NB4 (cell line): ENCODE data around the gene MDGA2.

Source experiments
- DNase-seq: peaks from one replicate; pipeline ENCODE4 v3.0.0; 2010; ENCODE audit warnings: low read depth
- H3K4me3 ChIP-seq: one replicate; pipeline ENCODE4 v1.5.1; 2011; ENCODE audit warnings: mild to moderate bottlenecking, low read depth, low read length, moderate library complexity
- MAX ChIP-seq: IDR thresholded peaks from 2 replicates; pipeline ENCODE4 v1.6.1; 2011; ENCODE audit warnings: low read depth, low read length
- MYC ChIP-seq: IDR thresholded peaks from 2 replicates; pipeline ENCODE4 v1.6.1; 2011; ENCODE audit warnings: low read depth, low read length
- POLR2A ChIP-seq: IDR thresholded peaks from 2 replicates; pipeline ENCODE4 v1.6.1; 2011; ENCODE audit warnings: mild to moderate bottlenecking; ENCODE audit not compliant: insufficient read length; ENCODE audit errors: extremely low read depth
- TF ChIP-seq, protein P1 (sequence below): IDR thresholded peaks from one replicate; pipeline ENCODE4 v1.5.1; 2012; ENCODE audit warnings: low read depth, low read length

The MDGA2 gene

GRCh38 chr14:47148686-47149085 is 526.7 kb downstream of the MDGA2 start:
- DNase-seq: no peak
- H3K4me3 ChIP-seq: no peak overlapping the region
- TF ChIP-seq POLR2A (no peak), MYC (no peak), MAX (no peak)
- TF ChIP-seq, protein P1, sequence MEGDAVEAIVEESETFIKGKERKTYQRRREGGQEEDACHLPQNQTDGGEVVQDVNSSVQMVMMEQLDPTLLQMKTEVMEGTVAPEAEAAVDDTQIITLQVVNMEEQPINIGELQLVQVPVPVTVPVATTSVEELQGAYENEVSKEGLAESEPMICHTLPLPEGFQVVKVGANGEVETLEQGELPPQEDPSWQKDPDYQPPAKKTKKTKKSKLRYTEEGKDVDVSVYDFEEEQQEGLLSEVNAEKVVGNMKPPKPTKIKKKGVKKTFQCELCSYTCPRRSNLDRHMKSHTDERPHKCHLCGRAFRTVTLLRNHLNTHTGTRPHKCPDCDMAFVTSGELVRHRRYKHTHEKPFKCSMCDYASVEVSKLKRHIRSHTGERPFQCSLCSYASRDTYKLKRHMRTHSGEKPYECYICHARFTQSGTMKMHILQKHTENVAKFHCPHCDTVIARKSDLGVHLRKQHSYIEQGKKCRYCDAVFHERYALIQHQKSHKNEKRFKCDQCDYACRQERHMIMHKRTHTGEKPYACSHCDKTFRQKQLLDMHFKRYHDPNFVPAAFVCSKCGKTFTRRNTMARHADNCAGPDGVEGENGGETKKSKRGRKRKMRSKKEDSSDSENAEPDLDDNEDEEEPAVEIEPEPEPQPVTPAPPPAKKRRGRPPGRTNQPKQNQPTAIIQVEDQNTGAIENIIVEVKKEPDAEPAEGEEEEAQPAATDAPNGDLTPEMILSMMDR: no peak

DNA sequence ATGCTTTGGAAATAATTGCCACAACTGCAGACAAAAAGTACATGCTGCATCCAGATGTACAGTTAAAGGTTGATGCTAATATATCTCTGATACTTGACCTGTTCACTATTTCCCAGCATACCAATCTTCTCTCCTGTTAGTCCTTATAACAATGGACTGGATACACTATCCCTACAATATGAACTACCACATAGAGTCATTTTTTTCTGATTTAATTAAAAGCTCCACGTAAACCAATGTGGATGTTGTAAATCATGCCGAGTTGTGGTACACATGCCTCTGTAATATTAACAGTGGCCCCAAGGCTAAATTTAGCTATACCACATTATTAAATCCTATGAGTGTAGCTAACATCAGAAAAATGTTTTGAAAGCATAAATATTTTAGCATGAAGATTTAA is 554.8 kb downstream of the MDGA2 start:
- no peak for DNase-seq
- H3K4me3 ChIP-seq: no peak overlapping the region
- TF ChIP-seq POLR2A (no peak), MYC (no peak), MAX (no peak)
- TF ChIP-seq, protein P1: no peak

DNA sequence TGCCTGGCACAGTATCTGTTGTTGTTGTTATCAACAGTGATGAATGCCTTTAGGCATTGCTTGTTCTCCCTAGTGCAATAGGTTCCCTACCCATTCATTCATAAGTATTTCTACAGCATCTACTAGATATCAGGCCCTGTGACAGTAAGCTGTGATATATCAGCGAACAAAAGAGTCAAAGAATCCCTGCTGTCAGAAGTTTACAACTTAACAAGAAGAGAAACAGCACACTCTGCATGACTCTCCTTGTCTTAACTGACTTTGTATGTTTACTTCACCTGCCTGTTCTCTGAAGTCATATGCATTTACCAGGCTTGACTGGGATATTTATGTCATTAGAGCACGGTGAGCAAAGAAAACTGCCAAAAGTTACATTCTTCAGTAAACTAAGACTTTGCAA is 571.6 kb downstream of the MDGA2 start:
- no peak for DNase-seq
- H3K4me3 ChIP-seq: no peak overlapping the region
- TF ChIP-seq, protein P1: no peak
- TF ChIP-seq POLR2A (no peak), MAX (no peak), MYC (no peak)

- DNase-seq: no peak
- no peak overlapping the region for H3K4me3 ChIP-seq
- TF ChIP-seq MYC: no peak
- TF ChIP-seq MAX: no peak
- TF ChIP-seq, protein P1: no peak
- no peak for TF ChIP-seq POLR2A
Measured at GRCh38 chr14:47102472-47102871, 572.9 kb downstream of the MDGA2 start.

DNA sequence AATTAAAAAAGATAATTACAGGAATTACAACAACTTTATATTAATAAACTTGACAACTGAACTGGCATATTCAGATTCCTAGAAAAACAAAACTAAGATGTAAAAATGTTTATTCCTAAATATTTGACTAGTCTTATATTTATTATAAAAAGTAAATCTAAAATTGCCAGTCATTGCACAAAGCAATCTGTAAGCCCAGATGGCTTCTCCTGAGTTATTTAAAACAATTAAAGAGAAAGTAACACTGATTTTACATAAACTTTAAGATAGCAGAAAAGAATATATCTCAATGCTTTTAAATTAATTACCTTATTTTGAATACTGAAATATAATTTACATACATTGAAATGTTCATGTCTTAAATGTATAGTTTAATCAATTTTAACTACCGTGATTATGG is 589.7 kb downstream of the MDGA2 start:
- no peak for DNase-seq
- no peak for TF ChIP-seq POLR2A
- TF ChIP-seq MYC: no peak
- TF ChIP-seq, protein P1: no peak
- TF ChIP-seq MAX: no peak
- no peak overlapping the region for H3K4me3 ChIP-seq

GRCh38 chr14:47065326-47065725 is 610.1 kb downstream of the MDGA2 start:
- DNase-seq: no peak
- H3K4me3 ChIP-seq: no peak overlapping the region
- TF ChIP-seq, protein P1: no peak
- TF ChIP-seq MAX: no peak
- no peak for TF ChIP-seq MYC
- TF ChIP-seq POLR2A: no peak
